Measurements from ENCODE around the gene SMARCA2.

SMARCA2 gene

DNA sequence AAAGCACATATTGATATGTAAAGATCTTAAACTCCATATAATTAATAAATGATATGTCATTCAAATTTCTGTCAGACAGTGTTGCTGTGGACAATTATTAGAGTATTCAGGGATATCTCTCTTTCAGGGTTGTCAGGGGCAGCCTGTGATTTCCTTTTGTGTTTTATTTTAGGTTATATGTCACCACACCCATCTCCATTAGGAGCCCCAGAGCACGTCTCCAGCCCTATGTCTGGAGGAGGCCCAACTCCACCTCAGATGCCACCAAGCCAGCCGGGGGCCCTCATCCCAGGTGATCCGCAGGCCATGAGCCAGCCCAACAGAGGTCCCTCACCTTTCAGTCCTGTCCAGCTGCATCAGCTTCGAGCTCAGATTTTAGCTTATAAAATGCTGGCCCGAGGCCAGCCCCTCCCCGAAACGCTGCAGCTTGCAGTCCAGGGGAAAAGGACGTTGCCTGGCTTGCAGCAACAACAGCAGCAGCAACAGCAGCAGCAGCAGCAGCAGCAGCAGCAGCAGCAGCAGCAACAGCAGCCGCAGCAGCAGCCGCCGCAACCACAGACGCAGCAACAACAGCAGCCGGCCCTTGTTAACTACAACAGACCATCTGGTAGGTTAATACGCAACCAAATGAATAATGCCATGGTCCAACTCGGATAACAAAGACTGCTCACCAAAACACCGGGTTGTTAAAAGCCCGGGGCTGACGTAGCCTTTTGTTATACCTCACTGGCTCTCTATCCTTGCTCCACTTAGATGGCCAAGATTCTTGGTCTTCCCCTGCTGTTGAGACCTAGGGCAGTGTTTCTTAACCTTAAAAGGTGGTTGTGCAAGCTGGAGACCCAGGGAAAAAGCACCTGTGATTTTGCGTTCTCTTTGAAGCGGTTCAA, 24.4 kb downstream of the SMARCA2 start:
- DNase-seq (ENCODE audit: low read depth in 3 of 3), result no peak

DNA sequence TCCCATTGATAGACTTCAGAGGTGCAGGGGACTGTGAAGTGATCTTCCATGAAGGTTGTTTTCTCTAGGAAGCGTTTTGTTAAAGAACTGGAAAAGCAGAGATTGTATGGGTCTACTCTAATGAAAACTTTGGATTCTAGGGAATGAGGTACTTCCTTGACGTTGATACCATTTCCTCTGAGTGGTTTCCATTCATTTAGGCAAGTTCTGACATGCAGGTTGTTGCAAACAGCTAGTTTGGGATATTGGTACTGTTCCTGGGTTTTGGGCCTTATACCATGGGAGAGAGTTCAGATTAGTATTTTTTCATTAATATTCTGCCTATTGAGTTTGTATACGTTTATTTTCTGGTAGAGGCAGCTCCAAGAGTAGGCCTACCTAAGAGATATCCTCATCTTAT, 25.7 kb downstream of the SMARCA2 start:
- no peak for DNase-seq (ENCODE audit: low read depth in 3 of 3)

DNA sequence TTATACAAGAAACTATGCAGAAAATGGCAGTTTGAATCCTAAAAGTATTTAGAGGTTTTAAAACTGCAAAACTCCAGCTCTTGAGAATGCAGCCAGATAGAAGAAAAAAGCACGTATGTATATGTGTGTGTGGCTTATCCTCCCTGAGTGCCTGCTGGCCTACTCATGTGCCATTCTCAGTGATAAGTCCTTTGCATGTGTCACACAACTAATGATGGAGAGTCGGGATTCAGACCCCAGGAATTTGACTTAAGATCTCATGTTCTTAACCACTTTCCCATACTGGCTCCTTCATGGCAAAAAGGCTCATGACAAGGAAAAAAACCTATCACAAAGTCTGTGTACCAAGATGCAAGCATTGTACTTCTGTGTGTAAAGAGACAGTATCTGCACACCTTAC, 26.6 kb downstream of the SMARCA2 start:
- DNase-seq (ENCODE audit: low read depth in 3 of 3), result no peak

DNA sequence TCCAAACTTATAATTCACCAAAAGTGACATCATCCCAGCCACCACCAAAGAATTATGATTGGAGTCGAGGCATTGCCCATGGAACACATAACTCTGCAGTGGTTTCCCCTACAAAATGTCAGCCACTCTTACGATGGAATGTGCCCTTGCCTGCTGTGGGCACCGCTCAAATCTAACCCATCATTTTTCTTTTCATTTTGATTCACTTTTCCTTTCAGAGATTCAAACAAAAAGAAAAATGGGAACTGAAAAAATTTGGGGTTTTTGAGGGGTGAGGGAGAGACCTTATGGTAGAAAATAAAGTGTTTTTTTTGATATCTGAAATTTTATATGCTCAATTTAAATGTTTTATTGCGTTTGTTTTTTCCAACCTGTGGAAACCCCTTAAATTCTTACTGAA, 28.1 kb downstream of the SMARCA2 start:
- no peak for DNase-seq (ENCODE audit: low read depth in 3 of 3)

DNA sequence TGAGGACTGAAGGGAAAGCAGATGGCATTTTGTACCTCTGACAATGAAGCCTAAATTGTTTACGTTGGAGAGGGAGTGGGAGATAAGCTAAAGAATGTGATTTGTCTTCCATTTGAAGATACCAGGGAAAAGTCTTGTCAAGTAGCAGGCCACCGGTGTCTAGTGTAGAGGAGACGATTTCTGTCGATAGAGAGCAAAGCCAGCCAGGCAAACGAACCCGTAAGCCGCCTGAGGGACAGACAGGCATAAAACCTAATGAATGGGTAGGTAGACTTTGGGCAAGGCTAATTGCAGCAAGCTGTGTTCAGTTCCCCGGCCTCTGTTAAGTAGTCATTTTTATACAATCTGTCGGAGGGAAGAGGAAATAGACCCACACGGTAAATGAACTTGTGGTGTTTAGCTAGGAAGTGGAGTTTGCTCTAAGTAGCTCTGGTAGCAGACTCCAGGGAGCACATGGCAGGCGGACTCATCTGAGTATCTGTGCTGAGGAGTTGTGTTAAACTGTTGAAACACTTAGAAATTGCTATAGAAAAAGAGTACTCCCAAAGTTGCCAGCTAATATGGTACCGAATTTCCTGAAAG, 28.8 kb downstream of the SMARCA2 start:
- DNase-seq (ENCODE audit: low read depth in 3 of 3), result no peak

DNA sequence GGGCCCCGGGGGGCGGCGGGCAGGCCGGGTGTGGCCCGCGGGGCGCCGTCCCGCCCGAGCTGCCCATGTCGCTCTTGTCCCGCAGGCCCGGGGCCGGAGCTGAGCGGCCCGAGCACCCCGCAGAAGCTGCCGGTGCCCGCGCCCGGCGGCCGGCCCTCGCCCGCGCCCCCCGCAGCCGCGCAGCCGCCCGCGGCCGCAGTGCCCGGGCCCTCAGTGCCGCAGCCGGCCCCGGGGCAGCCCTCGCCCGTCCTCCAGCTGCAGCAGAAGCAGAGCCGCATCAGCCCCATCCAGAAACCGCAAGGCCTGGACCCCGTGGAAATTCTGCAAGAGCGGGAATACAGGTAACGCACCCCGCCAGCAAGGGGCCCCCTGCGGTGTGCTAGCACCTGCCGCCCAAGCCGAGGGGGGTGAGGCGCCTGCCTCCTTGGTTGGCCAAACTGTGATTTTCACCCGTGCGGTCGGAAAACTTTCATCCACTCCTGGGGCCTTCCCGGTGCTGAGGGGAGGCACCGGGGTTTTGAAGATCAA, 32.1 kb downstream of the SMARCA2 start:
- DNase-seq (ENCODE audit: low read depth in 3 of 3), result no peak

DNA sequence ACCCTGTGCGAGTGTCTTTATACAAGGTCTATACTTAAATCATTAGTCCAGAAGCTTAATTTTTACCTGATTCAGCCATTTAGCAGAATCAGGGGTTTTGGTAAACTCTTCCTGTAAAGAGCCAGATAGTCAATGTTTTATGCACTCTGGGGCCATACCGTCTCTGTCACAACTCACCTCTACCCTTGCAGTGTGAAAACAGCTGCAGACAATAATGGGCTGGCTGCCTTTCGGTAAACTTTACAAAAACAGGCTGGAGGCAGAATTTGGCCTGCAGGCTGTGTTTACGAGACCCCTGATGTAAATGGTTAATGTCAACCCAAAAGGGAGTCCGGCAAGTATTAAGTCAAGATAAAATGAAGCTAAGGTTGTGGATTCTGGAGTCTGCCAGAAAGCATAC, 32.8 kb downstream of the SMARCA2 start:
- DNase-seq (ENCODE audit: low read depth in 3 of 3), result no peak

DNA sequence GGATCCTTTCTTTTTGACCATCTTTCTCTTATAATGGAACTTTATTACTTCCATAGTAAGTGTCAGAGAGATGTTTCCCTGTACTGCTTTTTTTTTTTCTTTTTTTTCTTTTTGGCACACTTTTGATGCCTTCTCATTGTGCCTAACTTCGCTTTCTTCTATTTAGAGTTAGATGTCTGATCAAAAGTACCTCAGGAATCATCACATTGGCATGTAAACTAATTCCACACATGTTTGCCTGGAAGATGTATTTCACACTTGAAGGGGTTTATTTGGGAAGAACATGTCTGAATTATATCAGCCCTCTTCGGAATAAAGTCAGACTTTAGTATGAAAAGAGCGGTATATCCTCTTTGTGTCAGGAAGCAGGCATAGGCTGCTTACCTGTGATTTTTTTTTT, 35.1 kb downstream of the SMARCA2 start:
- DNase-seq (ENCODE audit: low read depth in 3 of 3), result no peak

DNA sequence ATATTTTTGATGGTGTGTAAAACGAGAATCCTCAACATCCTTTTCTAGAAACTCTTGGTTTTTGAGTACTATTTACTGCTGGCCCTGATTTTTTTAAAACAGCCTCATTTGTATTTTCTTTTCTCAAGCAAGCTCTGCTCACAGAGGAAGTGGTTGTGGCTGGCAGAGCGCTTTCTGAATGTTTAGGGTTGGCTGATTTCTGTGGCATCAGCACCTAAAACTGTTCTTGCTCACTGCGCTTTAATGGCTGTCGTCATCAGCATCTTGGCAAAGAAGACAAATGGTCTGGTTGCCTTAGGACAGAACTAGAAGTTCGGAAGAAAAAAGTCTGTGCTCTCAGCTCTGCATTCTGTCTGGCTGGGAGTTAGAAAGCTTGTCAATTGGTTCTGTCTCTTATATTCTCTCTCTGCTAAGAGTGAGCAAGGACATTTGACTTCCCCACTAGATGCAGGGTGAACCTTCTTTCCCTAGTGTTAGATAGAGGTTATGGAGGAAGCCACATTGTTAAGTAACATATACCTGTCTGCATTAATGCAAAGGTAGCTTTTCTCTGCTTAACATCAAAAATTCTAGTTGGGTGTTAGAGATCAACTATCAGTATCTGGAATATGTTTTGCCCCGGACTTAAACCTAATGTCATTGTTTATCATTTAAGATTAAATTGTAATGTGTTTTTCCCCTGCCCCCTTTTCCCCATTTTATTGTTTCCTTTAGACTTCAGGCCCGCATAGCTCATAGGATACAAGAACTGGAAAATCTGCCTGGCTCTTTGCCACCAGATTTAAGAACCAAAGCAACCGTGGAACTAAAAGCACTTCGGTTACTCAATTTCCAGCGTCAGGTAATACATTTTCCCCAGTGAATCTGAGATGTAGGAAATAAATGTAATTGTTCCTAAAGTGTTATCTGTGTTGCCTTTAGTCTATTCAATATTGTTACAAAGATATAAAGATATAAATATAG, 39.0 kb downstream of the SMARCA2 start:
- peak; percentile 36 to 52 (median 44) for DNase-seq (ENCODE audit: low read depth in 3 of 3)

DNA sequence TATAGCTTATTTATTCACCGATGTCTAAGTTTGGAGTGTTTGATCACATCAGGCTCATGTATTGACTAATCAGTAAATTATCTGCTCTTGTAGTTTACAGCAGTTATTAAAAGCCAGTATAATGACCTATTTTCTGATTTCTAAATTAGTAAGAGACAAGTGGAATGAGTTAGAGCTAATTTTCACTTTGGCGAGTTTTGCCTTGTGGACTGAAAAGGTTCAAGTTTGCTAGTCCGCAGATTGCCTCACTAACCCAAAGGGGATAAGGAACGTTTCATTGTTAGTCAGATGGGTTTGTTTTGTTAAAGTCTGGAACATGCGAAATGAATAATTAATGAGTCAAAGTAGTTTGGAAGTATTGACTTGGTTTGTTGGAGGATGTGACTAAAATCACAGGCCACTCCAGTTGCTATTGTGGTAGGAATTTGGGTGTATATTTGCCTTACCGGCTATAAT, 40.1 kb downstream of the SMARCA2 start:
- DNase-seq (ENCODE audit: low read depth in 3 of 3), result peak in 1 of 3 donors; percentile 4

DNA sequence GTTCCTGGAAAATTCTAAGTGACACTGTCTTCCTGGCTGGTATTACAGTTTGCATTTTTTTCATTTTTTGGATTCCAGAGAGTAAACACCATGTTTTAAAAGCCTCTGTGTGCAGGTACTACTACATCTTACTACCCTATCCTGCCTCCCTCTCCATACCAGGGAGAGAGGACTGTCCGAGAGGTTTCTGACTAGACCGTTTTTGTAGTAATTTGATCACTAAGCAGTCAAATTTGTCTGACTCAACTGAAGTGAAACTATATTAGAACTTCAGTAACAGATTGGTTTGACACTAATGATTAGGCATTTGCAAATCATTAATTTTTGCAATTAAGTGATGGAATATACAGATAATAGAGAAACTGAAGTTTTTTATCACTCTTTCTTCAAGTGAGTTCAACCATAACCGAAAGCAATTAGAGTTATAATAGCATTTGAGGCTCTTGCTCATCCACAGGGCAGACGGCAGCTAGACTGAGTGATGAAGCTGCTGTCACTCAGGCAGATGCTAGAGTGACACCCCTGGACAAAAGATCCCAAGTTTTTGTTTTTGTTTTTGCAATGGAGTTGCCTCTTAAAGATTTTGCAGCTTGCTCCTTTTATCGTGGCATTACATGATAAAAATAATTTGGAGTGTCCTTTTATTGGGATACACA, 44.3 kb downstream of the SMARCA2 start:
- DNase-seq (ENCODE audit: low read depth in 3 of 3), result no peak

DNA sequence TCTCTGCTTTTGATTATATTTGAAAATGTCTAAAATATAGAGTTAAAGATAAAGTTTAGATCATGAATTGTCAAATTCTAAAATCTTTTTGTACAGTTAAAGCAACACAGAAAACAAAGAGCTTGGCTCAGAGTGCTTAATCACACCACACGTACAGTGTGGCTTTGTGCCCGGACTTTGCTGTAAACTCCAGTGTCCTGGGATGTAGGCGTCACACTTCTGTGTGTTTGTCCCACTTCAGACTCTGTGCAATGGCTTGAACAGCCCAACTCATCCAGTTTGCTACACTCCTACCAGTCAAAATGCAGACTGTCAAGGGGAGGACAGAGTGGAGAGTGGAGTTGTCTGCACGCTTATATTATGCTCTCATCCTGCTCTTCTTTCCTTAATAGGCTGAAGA, 45.3 kb downstream of the SMARCA2 start:
- DNase-seq (ENCODE audit: low read depth in 3 of 3), result no peak

DNA sequence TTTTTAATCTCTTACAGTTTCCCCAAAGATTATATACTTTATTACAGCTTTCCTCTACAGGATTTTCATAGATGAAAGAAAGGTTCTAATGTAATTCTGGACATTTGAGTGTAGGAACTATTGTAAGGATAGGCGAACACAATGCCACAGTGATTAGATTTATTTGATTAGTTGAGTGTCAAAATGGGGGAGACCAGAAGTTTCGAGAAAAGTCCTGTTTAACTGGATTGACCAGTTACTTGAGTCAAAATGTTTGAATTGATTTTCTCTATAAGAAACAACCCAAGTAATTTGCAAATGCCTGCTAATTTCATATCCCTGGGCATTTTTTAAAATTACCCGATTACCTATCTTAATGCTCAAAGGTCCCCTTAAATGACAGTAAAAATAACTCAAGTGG, 50.6 kb downstream of the SMARCA2 start:
- no peak for DNase-seq (ENCODE audit: low read depth in 3 of 3)

DNA sequence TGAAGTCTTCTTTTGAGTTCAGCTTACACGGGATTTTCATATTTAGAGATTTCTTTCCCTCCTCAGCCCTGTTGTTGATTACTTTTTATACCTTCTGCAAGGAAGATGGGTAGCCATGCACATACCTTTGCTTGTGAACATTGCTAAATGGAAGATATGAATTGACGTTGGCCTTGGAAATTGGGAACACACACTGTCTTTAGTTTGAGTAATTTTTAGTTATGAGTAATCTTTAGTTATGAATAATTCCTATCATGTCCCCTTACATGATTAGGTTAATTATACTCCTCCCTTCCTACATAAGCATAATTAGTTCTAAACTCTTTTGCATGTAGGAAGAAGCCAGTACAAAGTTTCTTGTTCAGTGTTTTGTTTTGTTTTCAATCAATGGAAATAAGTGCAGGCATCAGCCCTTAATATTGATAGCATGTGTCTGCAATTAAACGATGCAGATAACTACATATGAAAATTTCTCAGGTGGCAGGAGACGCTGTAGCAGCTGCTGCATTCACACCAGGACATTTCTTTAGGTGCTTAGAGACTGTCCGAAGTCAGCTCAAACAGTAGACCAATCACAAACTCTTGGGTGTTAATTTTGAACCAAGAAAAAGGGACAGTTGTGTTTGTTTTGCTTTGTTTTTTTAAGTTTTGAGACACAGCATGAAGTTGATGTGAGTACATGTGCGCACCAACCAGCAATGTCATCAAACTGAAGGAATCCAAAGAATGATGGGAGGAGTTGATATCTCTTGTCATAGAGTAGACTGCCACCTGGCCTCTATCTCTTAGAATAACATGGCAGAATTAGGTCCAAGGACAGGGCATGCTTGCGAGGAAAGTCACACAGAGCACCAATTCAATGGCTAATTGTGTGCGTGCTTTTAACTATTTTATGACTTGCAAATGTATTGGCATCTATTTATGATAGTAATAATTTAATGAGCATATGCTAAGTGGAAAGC, 51.4 kb downstream of the SMARCA2 start:
- no peak for DNase-seq (ENCODE audit: low read depth in 3 of 3)

DNA sequence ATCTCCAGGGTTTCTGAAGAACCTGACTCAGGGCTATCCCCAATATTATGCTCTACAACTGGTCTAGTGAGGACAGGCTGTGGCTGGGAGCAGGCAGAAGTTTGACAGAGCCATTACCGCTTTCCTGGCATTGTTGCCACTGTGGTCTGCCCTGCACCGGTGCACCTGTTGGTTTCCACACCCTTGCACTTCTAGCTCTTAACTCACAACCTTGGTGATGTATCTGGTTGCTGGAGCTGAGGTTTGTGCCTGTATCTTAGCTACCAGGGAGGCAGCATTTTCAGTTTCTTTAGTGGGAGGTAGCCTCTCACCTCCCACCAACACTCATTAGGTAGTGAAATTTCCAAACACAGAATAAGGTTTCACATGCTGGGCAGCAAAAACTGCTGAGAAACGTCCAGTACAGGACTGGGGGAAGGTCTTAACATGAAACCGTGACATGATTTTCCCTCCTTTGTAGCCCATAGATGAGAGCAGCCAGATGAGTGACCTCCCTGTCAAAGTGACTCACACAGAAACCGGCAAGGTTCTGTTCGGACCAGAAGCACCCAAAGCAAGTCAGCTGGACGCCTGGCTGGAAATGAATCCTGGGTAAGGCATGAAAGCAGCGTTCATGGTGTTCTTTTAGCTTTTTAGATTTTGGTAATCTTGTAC, 57.7 kb downstream of the SMARCA2 start:
- DNase-seq (ENCODE audit: low read depth in 3 of 3), result no peak

DNA sequence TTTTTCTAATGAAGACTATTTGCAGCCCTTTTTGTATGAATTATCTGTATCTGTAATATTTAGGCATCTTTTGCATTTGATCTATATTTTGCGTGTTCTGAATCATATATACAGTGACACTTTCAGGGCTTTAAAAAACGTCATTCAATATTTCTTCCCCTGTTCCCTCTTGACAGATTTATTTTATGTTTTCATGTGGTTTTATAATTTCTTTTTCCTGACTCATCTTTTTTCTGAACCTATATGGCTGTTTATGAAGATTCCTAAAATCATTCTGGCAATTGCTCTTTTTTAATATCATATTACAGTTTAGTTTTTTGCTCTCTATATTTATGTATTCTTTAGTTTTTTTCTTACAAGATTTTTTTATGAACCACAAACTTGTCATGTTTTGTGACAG, 67.6 kb downstream of the SMARCA2 start:
- no peak for DNase-seq (ENCODE audit: low read depth in 3 of 3)

DNA sequence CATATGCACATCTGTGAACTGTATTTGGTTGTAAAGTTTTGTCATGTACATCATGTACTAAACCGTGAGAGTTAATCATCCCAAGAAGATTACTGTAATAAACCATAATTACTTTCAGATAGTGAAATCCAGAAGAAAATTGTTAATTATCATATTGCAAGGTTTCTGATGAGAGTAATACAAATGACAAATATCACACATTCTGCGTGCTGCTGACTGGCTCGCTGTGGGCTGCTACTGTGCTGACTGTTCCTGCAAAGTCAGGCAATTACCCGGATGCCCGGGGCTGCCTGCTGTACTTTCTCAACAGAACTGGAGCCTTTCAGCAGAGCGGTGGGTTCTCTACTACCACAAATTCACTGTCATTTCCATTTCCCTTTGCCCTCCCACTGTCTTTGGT, 68.3 kb downstream of the SMARCA2 start:
- DNase-seq (ENCODE audit: low read depth in 3 of 3), result no peak

DNA sequence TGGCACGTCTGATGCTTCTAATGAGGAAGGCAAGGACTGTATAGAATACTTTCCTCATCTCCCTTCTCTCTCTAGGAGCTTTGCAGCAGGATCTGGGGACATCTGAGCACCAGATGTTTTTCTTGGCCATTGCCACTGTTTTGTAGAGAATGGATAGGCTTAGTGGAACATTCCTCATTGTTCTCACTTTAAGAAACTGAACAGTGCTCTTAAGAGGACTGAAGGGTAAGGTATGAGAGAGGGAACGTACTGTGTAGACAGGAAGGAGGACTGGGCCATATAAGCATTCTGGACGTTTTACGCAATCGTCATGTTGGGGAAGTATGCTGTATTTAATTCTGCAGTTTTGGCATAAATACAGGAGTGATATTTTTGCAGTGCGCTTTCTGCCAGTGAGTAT, 70.6 kb downstream of the SMARCA2 start:
- DNase-seq (ENCODE audit: low read depth in 3 of 3), result no peak

DNA sequence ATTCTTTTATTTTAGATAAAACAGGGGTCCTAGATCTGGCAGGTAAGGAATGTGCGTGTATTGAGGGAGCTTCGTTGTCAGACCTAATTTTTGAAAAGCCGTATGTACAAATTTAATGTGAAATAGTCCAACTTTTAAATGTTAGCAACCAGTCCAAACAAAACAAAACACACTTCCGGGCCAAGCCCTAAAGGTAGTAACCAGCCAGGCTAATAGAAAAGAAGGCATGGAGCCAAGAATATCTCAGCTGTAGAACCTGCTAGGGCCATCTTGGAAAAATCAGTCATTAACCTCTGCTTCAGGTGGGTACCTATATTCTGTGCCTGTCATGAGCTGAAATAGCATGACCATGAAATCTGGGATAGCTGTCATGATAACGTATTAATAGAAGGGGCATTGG, 71.0 kb downstream of the SMARCA2 start:
- no peak for DNase-seq (ENCODE audit: low read depth in 3 of 3)

DNA sequence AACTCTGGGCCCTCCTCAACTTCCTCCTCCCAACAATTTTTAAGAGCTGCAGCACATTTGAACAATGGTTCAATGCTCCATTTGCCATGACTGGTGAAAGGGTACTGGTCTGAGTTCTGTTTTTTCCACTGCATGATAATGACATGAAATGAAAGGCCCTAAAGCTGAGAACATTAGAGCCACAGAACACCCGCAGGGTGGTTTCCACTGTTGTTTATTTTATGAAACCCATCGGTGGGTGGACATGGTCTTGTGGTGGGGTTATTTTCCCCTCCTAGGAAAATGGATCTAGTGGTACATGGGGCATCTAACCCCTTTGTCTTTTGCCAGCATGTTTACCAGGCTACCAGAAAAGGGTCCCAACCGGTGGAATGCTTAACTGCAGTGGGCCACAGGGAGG, 71.8 kb downstream of the SMARCA2 start:
- no peak for DNase-seq (ENCODE audit: low read depth in 3 of 3)

All from stimulated activated CD4-positive, alpha-beta T cell treated with anti-CD3 and anti-CD28 coated beads, TNF-alpha, amount 100 ng/mL, for 48 hours (primary cell).